Measurements from ENCODE around the gene PTPN12.

- TF ChIP-seq CTCF (conservative IDR thresholded peaks at IDR 0.05 in 1 of 2, IDR thresholded peaks at IDR 0.05 in 1 of 2; ENCODE audit: low read depth in 1 of 2, low read length in 2 of 2), result no peak
- TF ChIP-seq EZH2 (IDR thresholded peaks at IDR 0.05; ENCODE audit: low read length, missing control alignments), result no peak
These were observed 143.2 kb downstream of the PTPN12 start for GRCh38 chr7:77680266-77680665.
